WTC11 (cell line): Measurements from ENCODE around the gene CNOT3. TPM values are rescaled to one million over a fixed set of nuclear protein-coding genes. Genes with fewer than 3 reads are reported as not detected.

Source experiments
- ATAC-seq: fragments of 200-7000 bp; cut with Tn5 transposase; 2 replicates; pipeline ENCODE4 v1.10.0; 2021; ENCODE audit warnings: mild to moderate bottlenecking, moderate library complexity
- CTCF ChIA-PET: fragments of 300-600 bp; sonication (Branson Sonifier 250); formaldehyde crosslinking; loops from one replicate; lab custom pipeline; 2021; ENCODE audit warnings: antibody characterized with exemption; lab: Charles Lee
- POLR2A ChIA-PET: fragments of 350-600 bp; sonication (Branson Sonifier 250); formaldehyde crosslinking; loops from one replicate; lab custom pipeline; 2021; ENCODE audit warnings: antibody characterized with exemption; lab: Charles Lee
- DNase-seq: peaks from one replicate; pipeline ENCODE4 v3.0.0; 2021; ENCODE audit warnings: low spot score
- H3K27ac Mint-ChIP-seq: 2 replicates; pipeline ENCODE4 v1.8.0; 2021; ENCODE audit warnings: mixed read lengths
- H3K27me3 Mint-ChIP-seq: 2 replicates; pipeline ENCODE4 v1.8.0; 2021; ENCODE audit warnings: low read depth, mild to moderate bottlenecking, moderate library complexity, mixed read lengths
- H3K36me3 Mint-ChIP-seq: 2 replicates; pipeline ENCODE4 v1.8.0; 2021; ENCODE audit warnings: mixed read lengths
- H3K4me1 Mint-ChIP-seq: 2 replicates; pipeline ENCODE4 v1.8.0; 2022; ENCODE audit warnings: mixed read lengths
- H3K4me3 Mint-ChIP-seq: 2 replicates; pipeline ENCODE4 v1.8.0; 2021; ENCODE audit warnings: mild to moderate bottlenecking, moderate library complexity, mixed read lengths
- H3K9me3 Mint-ChIP-seq: 2 replicates; pipeline ENCODE4 v1.8.0; 2021; ENCODE audit warnings: mixed read lengths
- E2F4 ChIP-seq: sonication (generic); formaldehyde crosslinking; IDR thresholded peaks from 2 replicates; pipeline ENCODE4 v1.8.1; 2022; ENCODE audit warnings: low read depth, mild to moderate bottlenecking, moderate library complexity, missing genetic modification reagents, borderline replicate concordance
- EMX1 ChIP-seq: fragments of 250-450 bp; sonication (Bioruptor Pico); IDR thresholded peaks from 2 replicates; pipeline ENCODE4 v1.8.0; 2021; ENCODE audit warnings: mild to moderate bottlenecking
- FOXK1 ChIP-seq: sonication (generic); formaldehyde crosslinking; IDR thresholded peaks from 2 replicates; pipeline ENCODE4 v1.8.0; 2022; ENCODE audit warnings: mild to moderate bottlenecking, moderate library complexity, missing genetic modification reagents
- GTF2I ChIP-seq: fragments of 250-450 bp; sonication (Bioruptor Pico); conservative IDR thresholded peaks from 2 replicates; pipeline ENCODE4 v1.4.0; 2021; ENCODE audit warnings: mild to moderate bottlenecking
- NFE2L1 ChIP-seq: sonication (generic); formaldehyde crosslinking; IDR thresholded peaks from 2 replicates; pipeline ENCODE4 v1.8.1; 2023; ENCODE audit warnings: missing genetic modification reagents
- USF2 ChIP-seq: sonication (generic); formaldehyde crosslinking; IDR thresholded peaks from 2 replicates; pipeline ENCODE4 v1.8.1; 2023; ENCODE audit warnings: mild to moderate bottlenecking, missing genetic modification reagents, moderate library complexity
- ZMAT4 ChIP-seq: fragments of 250-450 bp; sonication (Bioruptor Pico); IDR thresholded peaks from 2 replicates; pipeline ENCODE4 v1.9.0; 2021; ENCODE audit warnings: mild to moderate bottlenecking
- ZNF138 ChIP-seq: sonication (generic); formaldehyde crosslinking; conservative IDR thresholded peaks from 2 replicates; pipeline ENCODE4 v1.8.1; 2022; ENCODE audit warnings: mild to moderate bottlenecking, moderate library complexity, missing genetic modification reagents
- ZNF232 ChIP-seq: sonication (generic); formaldehyde crosslinking; IDR thresholded peaks from 2 replicates; pipeline ENCODE4 v1.8.0; 2022; ENCODE audit warnings: mild to moderate bottlenecking, missing genetic modification reagents
- ZNF263 ChIP-seq: sonication (generic); formaldehyde crosslinking; IDR thresholded peaks from 2 replicates; pipeline ENCODE4 v1.8.1; 2022; ENCODE audit warnings: low read depth, mild to moderate bottlenecking, moderate library complexity, missing genetic modification reagents
- ZNF281 ChIP-seq: sonication (generic); formaldehyde crosslinking; IDR thresholded peaks from 2 replicates; pipeline ENCODE4 v1.8.0; 2023; ENCODE audit warnings: mild to moderate bottlenecking, missing genetic modification reagents
- ZNF512 ChIP-seq: sonication (generic); formaldehyde crosslinking; IDR thresholded peaks from 2 replicates; pipeline ENCODE4 v1.8.1; 2022; ENCODE audit warnings: missing genetic modification reagents, borderline replicate concordance
- ZNF532 ChIP-seq: fragments of 250-450 bp; sonication (Bioruptor Pico); IDR thresholded peaks from 2 replicates; pipeline ENCODE4 v1.9.0; 2021; ENCODE audit warnings: mild to moderate bottlenecking, borderline replicate concordance
- total RNA-seq: library from RNA; stranded (reverse); gene quantifications from 3 replicates; pipeline ENCODE4 v1.2.3, GENCODE V29; 2021

CNOT3 gene
- total RNA-seq, 1 experiment from 2014 or later: 93.3 TPM

GRCh38 chr19:54095859-54096616, 41.5 kb upstream of the CNOT3 start (continued):
- TF ChIP-seq USF2 (CRISPR knock-in tag) (peak; percentile 9; the same call in 1 of the 2 replicates), E2F4 (CRISPR knock-in tag) (peak; percentile 58; the same call in 1 of the 2 replicates)

GRCh38 chr19:54096617-54097106, 40.9 kb upstream of the CNOT3 start:
- DNase-seq (peak; percentile 44), ATAC-seq (peak; percentile 64)
- POLR2A ChIA-PET: interaction anchor here (0.6 to 1.2 kb wide), 4 partner anchors 19 to 231 kb away, joined by 3 to 5 read pairs (median 4); partner anchors contain the start of genes PRPF31 and TFPT
- CTCF ChIA-PET: interaction anchor here (0.6 to 3.9 kb wide), 13 partner anchors 18 to 304 kb away, joined by 3 to 68 read pairs (median 3); partner anchors contain the start of gene VSTM1
- Mint-ChIP-seq H3K27ac (no peak overlapping the region), H3K4me1 (peaks cover 5% of the 10 kb centered on the region), H3K4me3 (peak overlapping the region; percentile 77), H3K9me3 (peaks cover 3% of the 10 kb centered on the region; the same call in 1 of the 2 replicates), H3K27me3 (peaks cover 34% of the 10 kb centered on the region), H3K36me3 (no peaks in the 10 kb centered on the region; the same call in 1 of the 2 replicates)
- TF ChIP-seq ZNF263 (CRISPR knock-in tag) (no peak), ZNF138 (CRISPR knock-in tag) (no peak), ZNF512 (no peak), EMX1 (CRISPR knock-in tag) (no peak), ZMAT4 (CRISPR knock-in tag) (no peak), FOXK1 (CRISPR knock-in tag) (no peak), NFE2L1 (CRISPR knock-in tag) (no peak), GTF2I (CRISPR knock-in tag) (no peak), ZNF281 (CRISPR knock-in tag) (no peak), ZNF532 (no peak), ZNF232 (CRISPR knock-in tag) (no peak)
